Right lobe of liver (tissue), 4 donors: ENCODE data around the gene DONSON.

Experiments used
- CTCF ChIP-seq, 4 donors: fragments of 200-600 bp in 3 of 4; fragments of 450-650 bp in 1 of 4; IDR thresholded peaks; one replicate each; pipeline versions ENCODE4 v1.5.1 to v1.8.0; 2016 to 2022; ENCODE audit warnings: antibody characterized with exemption in 4 of 4, mild to moderate bottlenecking in 2 of 4
- POLR2A ChIP-seq: fragments of 450-650 bp; IDR thresholded peaks from one replicate; pipeline ENCODE4 v1.6.1; 2017; ENCODE audit warnings: antibody characterized with exemption, mild to moderate bottlenecking
- donor health status: DM: no; HTN: no; CAD: no.
- donor health status: DM: no; HTN: no; CAD: no.
- donor health status: DM: no; HTN: yes; CAD: no.

GRCh38 chr21:33531007-33531406 lies 57.5 kb downstream of the DONSON start:
- no peak for TF ChIP-seq CTCF (IDR thresholded peaks at IDR 0.05)
- no peak for TF ChIP-seq POLR2A
